C1 segment of cervical spinal cord (tissue), 14 donors: Measurements from ENCODE around the gene EPS15.
"Not testable (repeated sequence)": the region's sequence is repeated elsewhere in the genome, so short reads cannot be mapped to it uniquely, and the experiment has no call there.

Experiments
- DNase-seq, 14 donors: peaks; one replicate each; lab custom pipeline; 2025; lab: John Stamatoyannopoulos, UW

The EPS15 gene

DNA sequence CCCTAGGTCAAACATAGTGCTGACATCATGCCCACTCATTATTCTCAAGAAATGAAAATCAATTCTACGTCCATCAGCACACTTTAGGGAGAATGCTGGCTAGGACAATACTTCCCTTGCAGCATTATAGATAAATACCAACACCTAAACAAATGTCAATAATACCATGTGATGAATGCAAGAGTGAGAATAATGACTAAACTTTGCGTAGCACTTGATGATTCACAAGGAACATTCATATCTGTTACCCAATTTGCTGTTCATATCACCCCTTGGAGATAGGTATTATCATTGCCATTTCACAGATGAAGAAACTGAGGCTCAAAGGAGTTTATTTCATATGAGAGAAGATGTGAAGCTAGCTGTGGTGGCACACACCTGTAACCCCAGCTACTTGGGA lies 24.8 kb upstream of the EPS15 start:
- no peak for DNase-seq

DNA sequence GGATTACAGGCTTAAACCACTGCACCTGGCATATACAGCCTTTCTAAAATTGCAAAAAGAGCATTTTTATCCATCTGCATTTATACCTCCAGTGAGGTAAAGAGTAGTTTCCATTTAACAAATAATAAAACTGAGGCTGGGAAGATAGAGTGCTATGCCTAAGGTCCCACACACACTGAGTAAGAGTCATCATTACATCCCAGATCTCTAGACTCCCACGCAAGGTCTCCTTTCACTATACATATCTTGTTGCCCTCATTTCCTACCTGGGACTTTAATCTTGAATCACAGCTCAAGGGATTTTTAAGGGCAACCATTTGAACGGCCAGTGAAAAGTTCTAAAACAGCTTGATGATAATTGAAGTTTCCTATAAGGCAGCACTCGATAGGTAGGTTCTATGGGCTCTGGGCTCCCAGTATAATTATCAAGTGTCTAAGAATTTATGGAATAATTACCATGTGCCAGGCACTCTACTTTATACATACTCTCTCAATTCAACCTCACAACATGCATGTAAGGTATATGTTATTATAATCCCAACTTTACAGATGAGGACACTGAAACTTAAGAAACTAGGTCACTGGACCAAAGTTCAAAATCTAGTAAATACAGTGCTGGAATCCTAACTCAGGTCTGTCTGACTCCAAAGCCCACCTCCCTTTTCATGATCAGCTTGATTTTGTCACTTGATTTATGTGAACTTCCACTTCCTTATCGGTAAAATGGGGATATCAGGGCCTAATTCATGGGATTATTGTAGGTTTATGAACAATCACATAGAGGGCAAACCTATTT lies 23.3 kb upstream of the EPS15 start:
- no peak for DNase-seq

DNA sequence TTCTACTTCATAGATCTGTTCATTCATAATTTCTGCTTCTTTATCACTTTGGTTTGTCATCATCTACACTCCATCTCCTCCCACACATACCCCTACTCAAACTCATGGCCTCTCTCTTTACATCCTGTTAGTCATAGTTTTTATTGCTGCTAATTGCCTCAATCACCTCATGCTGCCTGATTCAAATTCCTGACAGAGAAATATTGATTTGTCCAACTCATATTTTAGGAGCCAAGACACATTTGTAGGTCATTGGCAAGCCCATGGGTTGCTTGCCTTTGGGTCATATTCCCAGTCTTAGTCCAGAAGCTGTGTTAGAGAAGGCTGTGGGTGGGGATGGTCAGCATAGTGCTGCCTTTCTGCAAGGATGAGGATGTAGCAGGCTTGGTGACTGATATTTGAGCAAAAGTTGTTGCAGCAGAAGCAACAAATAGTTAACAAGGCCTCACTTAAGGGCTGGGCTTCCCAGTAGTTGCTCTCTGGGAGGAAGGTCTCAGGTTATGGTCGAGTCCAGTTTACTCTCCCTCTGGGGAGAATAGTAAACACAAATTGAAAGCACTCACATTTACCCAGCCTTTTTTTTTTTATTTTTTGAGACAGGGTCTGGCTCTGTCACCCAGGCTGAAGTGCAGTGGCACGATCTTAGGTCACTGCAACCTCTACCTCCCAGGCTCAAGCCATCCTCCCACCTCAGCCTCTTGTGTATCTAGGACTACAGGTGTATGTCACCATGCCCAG lies 22.4 kb upstream of the EPS15 start:
- DNase-seq = no peak

DNA sequence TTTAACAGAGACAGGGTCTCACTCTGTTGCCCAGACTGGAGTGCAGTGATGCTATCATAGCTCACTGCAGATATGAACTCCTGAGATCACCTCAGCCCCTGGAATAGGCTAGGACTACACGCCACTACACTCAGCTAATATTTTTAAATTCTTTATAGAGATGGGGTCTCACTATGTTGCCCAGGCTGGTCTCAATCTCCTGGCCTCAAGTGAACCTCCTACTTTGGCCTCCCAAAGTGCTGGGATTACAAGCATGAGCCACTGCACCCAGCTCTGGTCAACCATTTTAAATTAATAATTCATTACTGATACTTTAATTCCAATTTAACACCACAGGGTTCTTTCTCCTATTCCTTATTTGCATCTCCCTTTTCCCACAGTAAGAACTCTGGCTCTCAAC lies 18.5 kb upstream of the EPS15 start:
- DNase-seq = no peak

DNA sequence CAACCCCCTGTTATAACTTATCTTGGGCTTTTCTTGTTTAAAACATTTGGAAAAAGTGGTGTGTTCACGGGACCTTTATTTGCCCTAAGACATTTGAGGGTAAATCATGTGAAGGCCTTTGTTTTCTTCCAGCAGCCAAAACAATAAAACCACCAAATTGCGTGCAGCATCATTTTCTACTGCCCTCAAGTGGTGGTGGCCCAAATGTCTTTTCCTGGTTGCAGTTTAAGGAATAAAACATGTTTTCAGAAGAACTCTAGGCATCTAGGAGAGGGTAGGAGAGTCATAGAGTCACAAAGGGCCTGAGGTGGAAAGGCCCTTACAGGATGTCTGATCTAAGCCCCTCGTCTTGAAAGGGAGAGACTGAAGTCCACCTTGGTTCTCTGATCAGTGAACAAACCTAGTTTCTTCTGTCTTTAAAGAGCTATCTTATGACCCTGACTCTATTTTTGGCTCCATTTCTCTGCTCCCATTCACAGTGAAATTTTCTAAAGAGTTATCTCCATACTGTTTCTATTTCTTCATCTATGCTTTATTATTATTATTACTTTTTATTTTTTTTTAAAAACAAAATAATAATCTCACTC lies 16.0 kb upstream of the EPS15 start:
- peak in 13 of 14 donors; percentile 3 to 64 (median 50) for DNase-seq

DNA sequence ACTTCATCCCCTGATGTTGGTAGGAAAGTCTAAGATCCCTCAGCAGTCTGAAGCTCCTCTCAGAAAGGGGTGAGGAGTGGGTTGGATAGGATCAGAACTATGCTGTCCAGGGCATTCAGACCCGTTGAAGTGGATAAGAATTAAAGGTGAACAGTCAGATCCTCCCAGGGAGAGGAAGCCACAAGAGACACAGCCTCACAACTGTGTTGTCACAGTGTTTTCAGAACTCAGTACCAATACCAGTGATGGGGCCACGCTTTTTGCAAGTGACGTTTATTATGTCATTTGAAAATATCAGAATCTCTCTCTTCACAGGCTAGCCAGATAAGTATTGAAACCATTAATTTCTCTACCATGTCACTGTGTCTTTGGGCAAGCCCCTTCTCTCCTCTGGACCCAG lies 15.4 kb upstream of the EPS15 start:
- DNase-seq = peak in 2 of 14 donors; percentile 20 to 46

DNA sequence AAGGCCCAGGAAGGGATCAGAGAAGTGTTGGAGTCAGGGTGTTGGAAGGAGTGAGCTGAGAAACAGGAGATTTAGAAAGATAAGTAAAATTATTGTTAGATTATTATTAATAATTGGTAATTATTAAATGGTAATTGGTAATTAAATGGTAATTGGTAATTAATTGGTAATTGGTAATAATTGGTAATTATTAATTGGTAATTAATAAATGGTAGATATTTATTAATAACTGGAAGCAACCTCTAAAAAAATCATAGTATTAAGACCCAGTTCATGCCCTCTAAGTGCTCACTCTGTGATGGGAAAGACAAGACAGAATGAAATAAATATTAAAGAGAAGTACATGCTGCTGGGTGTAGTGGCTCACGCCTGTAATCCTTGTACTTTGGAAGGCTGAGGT lies 13.8 kb upstream of the EPS15 start:
- DNase-seq = no peak

DNA sequence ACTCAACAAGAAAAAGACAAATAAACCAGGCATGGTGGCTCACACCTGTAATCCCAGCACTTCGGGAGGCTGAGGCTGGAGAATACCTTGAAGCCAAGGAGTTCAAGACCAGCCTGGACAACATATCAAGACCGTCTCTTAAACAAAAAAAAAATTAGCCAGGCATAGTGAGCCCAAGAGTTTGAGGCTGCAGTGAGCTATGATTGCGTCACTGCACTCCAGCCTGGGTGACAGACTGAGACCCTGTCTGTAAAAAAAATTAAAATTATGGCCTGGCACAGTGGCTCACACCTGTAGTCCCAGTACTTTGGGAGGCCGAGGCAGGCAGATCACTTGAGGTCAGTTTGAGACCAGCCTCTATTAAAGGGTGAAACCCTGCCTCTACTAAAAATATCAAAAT lies 11.4 kb upstream of the EPS15 start:
- DNase-seq = not testable (repeated sequence)

DNA sequence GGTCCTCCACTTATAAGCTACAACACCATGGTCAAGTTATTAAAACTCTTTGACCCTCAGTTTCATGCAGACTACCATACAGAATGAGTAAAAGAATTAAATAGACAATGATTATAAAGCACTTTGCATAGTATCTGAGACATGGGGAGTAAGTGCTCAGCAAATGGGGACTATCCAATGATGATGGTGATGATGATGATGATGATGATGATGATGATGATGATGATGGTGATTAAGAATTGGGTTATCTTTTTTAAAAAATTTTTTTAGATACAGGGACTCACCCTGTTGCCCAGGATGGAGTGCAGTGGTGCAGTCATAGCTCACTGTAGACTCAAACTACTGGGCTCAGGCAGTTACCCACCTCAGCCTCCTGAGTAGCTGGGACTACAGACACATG lies 8.1 kb upstream of the EPS15 start:
- DNase-seq = no peak

DNA sequence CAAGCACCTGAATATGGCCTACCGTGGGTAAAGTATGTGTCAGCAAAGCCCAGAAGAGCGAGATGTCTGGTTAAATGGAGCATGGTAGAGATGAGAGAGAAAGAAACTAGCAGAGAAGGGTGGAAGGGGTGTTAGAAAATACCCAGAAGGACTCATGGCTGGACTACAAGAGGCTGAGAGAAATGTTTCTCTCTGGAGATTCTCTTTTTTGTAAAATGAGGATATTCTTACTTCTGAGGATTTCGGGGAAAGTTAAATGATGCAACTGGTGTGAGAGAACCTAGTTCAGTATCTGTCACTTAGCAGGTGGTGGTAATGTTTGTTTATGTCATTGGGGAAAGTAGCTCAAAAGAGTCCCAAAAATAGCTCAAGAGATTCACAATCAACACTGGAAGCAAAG lies 7.2 kb upstream of the EPS15 start:
- DNase-seq = no peak

DNA sequence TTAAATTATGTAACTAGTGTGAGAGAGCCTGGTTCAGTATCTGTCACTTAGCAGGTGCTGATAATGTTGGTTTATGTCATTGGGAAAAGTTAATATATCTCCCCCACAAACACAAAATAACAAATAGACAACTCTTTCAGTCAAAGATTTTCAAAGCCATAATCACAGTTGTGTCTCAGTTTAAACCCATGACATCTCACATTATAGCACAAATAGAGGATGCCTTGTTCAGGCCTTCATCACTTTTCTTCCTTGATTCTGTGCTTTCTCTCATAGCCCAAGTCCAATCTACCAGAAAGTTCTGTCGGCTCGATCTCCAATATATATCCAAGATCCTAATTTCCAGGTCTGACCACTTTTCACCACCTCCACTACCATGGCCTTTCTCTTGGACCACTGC lies 6.2 kb upstream of the EPS15 start:
- DNase-seq = no peak

DNA sequence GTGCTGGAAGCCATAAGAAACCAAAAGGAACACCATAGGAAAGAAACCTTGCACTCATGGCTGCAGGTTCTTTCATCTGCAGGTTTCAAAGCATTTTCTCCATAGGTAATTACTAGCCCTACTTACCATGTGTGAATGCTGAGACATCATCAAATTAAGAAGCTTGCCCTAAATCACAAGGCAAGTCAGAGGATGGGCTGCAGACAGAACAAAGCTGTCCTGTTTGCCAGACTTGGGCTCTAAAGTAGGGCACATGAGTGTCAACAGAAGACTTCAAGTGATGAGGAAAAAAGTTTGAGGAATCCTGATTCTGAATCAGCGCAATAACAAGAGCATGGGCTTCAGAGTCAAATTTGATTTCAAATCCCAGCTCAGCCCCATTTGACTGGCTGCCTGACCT lies 5.8 kb upstream of the EPS15 start:
- DNase-seq = no peak

DNA sequence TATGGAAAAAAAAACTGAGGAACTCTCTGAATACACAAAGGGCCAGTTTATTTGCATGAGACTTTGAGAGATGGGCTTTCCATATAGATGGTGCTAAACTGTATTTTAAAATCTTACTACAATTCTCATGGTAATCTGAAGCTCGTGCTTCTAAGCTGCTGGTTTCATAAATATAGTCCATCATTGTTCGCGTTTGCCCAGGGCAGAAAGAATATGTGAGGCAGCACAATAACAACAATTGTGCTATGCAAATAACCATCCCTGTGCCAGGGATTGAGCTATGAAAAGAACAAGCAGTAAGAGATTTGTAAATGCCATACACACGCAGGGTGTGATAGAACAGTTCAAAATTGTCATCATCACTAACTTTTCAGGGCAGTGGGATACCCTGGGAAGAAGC lies 4.9 kb upstream of the EPS15 start:
- DNase-seq = peak in 5 of 14 donors; percentile 11 to 48 (median 17)

DNA sequence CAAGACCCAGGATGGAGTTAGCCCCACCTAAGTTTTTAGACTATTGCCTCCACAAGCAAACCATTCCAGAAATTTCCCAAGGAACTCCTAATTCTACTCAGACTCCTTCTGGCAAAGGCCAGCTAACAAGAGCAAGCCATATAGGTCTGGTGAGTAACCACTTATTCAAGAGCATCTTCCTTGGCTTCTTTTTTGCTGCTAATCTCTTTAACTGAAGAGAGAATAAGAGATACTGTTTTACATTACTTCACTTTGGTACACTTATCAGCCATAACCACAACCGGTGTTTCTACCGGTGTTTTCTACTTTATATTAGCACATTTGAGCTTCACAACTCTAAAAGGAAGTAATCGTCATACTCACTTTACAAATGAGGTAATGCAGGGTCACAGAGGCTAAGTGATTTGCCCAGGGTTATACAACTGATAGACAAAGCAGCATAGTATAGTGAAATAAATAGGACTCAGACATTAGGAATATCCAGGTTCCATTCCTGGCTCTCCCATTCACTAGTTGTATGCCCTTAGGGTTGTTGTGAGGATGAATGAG lies 1.7 kb upstream of the EPS15 start:
- no peak for DNase-seq

DNA sequence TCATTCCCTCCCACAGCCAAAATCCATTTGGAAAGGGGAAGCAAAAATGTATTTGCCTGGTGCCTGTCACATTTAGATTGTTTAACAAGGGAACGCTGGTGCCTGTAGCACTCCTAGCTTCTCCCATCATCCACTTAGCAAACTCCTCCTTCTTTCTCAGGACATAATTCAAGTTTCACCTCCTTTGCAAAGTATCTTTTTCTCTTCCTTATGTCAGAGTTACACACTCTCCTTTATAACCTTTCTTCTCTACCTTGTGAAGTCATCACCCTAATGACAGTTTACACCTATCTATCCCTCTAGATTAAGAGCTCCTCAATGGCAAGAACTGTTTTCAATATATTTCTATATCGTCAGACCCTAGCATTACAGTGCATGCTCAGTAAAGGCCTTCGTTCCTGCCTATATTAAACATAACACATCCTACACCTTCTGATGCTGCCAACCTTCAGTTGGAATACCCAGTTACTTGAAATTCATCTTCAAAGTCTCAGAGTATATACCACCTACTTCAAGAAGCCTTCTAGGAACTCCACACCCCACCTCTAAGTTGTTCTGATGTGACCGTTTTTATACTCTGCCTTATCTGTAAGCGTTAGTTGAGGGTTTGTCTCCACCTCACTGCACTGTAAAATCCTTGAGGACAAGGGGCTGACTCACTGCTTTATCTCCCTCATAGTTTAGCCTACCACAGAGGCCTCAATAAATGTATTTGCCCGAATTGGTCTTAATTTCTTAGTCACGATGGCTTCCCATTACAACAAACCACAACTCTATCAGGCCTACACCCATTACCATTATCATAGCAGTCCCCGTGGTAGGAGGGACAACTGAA lies 1.0 kb upstream of the EPS15 start:
- DNase-seq = no peak

DNA sequence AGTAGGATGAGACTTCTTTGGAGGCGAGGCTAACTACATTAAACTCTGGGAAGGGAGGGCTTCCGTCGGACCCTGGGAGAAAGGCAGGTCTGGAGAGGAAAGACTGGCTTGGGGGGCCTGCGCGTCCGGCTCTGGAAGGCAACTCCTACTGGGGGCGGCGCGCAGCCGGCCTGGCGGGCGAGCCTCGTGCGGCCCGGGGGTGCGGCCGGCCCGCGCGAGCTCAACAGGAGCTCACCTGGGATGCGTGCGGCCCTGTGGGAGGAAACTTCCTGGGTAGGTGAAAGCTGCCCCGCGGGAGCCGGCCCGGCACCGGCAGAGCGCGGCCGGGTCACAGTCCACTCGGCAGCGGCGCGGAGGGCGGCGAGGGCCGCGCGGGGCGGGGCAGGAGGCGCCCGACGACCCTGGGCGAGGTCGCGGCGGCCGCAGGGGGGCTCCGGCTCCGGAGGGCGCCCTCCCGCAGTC lies 449 bp downstream of the EPS15 start:
- DNase-seq = peak in 5 of 14 donors; percentile 38 to 78 (median 56)

DNA sequence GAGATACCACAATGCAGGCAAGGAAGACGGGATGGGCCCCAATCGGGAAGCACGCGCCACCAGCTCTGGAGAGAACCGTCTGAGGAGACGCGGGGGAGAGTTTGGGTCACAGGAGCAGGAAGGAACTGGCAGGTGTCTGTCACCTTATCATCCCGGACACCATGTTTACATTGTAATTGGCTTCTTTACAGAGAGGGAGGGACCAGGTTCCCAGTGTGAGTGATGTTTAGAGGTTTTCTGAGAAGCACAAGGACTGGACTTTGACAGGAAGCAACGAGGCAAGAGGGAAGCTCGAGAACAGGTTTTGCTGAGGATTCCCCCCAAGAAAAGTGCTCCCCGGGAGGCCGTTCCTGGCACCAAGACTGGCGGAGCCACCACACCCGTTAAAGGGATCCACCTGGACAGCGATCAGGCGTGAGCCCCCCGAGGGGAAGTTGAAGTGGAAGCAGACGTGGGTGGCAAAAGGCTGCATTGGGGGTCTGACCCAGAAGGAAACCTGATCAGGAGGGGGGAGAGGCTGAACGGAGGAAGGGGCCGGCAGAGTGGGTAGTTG lies 957 bp downstream of the EPS15 start:
- peak in 13 of 14 donors; percentile 16 to 83 (median 63) for DNase-seq

DNA sequence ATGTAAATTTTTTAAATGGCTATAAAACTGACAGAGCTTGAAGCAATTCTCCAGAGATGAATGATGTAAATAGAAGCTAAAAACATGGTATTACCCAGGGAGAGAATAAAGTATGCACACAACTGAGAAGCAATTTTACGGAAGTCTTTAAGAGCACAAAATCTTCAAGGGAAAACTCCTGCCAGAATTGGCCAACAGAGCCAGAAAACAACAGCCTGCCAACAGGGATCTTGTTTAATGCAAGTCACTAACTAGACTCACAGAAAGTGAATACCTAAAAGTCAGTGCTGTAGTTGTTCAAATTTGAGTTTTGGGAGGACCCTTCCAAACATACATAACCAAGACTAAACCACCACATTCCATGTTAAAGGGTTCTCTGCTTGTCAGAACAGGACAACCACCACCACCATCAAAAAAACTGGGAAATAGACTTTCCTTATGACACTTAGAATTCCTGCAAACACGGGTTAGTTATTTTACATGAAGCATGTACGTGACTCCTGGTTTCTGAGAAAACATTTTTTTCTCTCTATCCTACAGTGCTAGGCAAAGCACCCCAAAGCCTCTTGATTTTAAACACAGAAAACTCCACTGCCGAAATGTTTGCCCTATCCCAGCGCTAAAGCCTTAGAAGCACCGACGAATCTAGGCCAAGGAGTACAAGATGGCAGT lies 1.6 kb downstream of the EPS15 start:
- peak in 4 of 14 donors; percentile 32 to 58 (median 48) for DNase-seq

DNA sequence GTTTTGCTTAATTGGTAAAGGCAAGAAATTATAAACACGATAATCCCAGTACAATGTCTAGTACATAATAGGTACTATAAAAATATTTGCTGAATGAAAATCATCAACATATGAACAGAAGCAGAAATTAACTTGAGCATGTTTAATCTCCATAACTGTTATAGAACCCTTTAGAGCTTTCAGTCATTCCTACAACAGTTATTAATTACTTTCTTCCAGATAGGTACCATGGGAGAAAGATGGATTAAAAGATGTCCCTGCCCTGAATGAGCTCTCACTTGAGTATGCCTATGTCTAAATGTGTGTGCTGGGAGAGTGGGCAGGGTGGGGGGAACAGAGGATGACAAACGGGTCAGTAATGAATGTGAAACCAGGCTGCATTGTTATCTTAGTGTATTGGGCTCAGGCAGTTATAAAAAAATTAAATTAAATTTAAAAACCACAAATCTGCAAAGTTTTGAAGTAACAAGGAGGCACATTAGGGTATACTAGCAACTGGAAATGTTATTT lies 2.4 kb downstream of the EPS15 start:
- no peak for DNase-seq

DNA sequence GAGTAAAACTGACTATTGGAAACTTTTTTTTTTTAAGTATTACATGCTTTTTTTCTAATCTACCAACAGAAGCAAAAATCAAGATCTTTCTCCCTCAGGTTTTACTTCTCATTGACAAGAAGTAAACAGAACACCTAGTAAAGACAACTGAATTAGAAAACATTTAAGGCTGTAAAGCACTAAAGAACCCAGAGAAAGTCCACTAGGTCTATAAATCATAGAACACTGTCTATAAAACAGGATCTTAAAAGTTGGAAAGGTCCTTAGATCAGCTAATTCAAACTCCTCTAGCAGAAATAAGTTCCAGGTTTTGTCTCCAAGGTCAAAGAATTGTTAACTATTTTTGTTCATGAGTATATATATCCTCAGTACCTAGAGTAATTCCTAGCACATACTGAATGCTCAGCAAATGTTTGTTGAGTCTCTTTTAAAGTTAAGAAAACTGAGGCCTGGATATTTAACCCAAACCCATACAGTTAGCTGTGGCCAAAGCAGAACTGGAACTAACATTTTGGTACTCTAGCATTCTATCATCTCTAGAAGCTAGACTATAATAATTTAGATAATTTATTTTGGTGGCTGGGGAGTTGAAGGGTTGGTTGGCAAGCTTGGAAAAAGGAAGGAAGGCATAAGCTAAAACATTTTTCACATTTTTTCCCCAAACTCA lies 3.0 kb downstream of the EPS15 start:
- no peak for DNase-seq
